ENCODE results near the gene MEP1B.

Gene MEP1B

DNA sequence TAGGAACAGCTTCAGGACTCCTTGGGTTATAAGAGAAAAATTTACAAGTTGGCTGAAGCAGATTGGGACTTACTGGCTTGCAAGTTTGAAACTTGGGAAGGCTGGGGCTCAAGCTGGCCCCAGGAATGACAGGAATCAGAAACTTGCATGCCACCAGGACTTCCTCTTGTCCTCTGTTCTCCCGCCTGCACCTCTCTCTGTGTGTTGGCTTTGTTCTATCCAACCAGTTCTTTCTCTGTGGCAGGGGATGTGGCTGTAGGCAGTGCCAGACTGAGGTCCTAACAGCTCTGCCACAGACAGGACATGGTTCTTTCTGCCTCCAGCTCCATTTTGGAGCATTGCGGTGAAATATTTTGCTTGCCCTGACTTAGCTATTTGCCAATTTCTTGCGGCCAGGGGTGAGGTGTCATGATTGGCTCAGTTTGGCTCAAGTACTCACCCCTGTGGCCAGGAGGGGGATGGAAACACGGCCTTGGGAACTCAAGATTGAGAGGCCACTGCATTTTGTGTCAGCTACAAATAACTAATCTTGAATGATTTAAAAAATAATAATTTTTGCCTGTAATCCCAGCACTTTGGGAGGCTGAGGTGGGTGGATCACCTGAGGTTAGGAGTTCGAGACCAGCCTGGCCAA lies 48.9 kb downstream of the MEP1B start:
- H3K79me2 ChIP-seq, result no peaks in the 10 kb centered on the region
- no peaks in the 10 kb centered on the region for H3K27me3 ChIP-seq (ENCODE audit: control insufficient read depth, insufficient read depth, low read length)
- H3K9ac ChIP-seq, result no peak overlapping the region
- TF ChIP-seq, protein P1, sequence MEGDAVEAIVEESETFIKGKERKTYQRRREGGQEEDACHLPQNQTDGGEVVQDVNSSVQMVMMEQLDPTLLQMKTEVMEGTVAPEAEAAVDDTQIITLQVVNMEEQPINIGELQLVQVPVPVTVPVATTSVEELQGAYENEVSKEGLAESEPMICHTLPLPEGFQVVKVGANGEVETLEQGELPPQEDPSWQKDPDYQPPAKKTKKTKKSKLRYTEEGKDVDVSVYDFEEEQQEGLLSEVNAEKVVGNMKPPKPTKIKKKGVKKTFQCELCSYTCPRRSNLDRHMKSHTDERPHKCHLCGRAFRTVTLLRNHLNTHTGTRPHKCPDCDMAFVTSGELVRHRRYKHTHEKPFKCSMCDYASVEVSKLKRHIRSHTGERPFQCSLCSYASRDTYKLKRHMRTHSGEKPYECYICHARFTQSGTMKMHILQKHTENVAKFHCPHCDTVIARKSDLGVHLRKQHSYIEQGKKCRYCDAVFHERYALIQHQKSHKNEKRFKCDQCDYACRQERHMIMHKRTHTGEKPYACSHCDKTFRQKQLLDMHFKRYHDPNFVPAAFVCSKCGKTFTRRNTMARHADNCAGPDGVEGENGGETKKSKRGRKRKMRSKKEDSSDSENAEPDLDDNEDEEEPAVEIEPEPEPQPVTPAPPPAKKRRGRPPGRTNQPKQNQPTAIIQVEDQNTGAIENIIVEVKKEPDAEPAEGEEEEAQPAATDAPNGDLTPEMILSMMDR (IDR thresholded peaks at IDR 0.05), result no peak
- no peak overlapping the region for H3K4me3 ChIP-seq (ENCODE audit: low read depth, low read length)
- H2AFZ ChIP-seq, result no peak overlapping the region
- H3K9me3 ChIP-seq (ENCODE audit: control insufficient read depth, low read length), result no peaks in the 10 kb centered on the region
- H3K4me1 ChIP-seq, result no peaks in the 10 kb centered on the region
- H3K4me2 ChIP-seq (ENCODE audit: low read length), result no peak overlapping the region
- H3K27ac ChIP-seq, result no peak overlapping the region
- H3K36me3 ChIP-seq (ENCODE audit: control insufficient read depth, insufficient read depth, low read length), result no peaks in the 10 kb centered on the region

DNA sequence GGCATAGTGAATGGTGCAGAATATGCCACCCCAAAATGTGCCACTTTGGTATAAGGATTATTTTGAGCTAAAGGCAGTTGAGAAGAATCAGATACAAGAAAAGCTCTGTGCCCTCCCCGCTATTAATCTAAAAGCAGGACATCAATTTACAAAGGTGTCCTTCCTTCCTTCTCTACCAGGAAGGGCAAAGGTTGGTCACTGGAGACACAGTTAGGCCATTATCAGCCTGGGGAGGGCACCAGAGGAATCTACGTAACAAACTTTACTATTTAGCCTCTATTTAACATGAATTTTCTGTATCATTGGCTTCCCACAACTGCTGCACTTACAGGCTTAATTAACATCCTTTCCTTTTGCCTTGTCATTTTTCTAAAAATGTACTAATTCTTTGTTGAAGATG lies 52.6 kb downstream of the MEP1B start:
- Histone ChIP-seq H3K4me1 (no peaks in the 10 kb centered on the region), H3K9ac (no peak overlapping the region), H3K9me3 (ENCODE audit: control insufficient read depth, low read length) (no peaks in the 10 kb centered on the region), H3K4me3 (ENCODE audit: low read depth, low read length) (no peak overlapping the region), H2AFZ (no peak overlapping the region), H3K27ac (no peak overlapping the region), H3K4me2 (ENCODE audit: low read length) (no peak overlapping the region), H3K27me3 (ENCODE audit: control insufficient read depth, insufficient read depth, low read length) (no peaks in the 10 kb centered on the region), H3K36me3 (ENCODE audit: control insufficient read depth, insufficient read depth, low read length) (no peaks in the 10 kb centered on the region), H3K79me2 (no peaks in the 10 kb centered on the region)
- TF ChIP-seq, protein P1 (IDR thresholded peaks at IDR 0.05), result no peak

DNA sequence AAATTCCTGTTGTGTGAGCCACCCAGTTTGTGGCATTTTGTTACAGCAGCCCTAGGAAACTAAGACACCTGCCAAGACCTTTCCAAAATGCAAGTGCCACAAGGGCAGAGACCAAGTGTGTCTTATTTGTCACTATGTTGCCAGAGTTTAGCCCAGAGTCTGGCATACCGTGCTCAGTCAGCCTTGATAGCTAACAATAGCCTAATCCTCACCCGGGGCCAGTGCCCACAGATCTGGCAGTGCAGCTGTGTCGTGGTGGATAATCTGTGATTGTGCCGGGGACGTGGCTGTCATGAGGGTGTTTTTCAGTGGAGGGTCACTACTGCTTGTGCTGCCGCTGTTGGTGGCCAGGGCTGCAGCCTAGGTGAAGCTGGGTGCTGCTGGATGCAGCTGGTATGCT lies 53.5 kb downstream of the MEP1B start:
- H3K79me2 ChIP-seq, result no peaks in the 10 kb centered on the region
- TF ChIP-seq, protein P1 (IDR thresholded peaks at IDR 0.05), result no peak
- H3K4me3 ChIP-seq (ENCODE audit: low read depth, low read length), result no peak overlapping the region

DNA sequence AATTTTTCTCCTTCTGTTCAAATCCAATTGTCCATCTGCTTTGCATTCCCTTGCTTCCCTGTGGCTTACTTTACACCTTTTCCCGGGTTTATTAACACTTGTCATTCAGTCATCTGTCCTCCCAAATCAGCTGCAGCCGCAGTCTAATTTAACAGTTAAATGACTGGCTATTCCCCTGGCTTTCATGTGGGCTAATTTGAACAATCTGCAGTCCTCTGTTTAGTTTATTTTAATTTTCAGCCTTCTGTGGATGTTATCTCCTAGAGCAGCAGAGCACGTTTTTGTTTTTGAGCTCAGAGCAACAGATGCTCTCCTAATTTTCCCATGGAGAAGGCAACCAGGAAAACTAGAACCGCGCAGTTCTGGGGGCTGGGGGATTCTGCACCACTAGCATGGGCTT lies 55.0 kb downstream of the MEP1B start:
- Histone ChIP-seq H3K4me3 (ENCODE audit: low read depth, low read length) (no peak overlapping the region), H3K4me1 (no peaks in the 10 kb centered on the region)
- TF ChIP-seq, protein P1 (IDR thresholded peaks at IDR 0.05), result no peak

More for the DNA sequence above, 53.5 kb downstream of the MEP1B start:
- Histone ChIP-seq H3K27me3 (ENCODE audit: control insufficient read depth, insufficient read depth, low read length) (no peaks in the 10 kb centered on the region), H2AFZ (no peak overlapping the region), H3K27ac (no peak overlapping the region), H3K4me1 (no peaks in the 10 kb centered on the region), H3K36me3 (ENCODE audit: control insufficient read depth, insufficient read depth, low read length) (no peaks in the 10 kb centered on the region), H3K9me3 (ENCODE audit: control insufficient read depth, low read length) (no peaks in the 10 kb centered on the region), H3K9ac (no peak overlapping the region), H3K4me2 (ENCODE audit: low read length) (no peak overlapping the region)

More for the DNA sequence above, 55.0 kb downstream of the MEP1B start:
- H2AFZ ChIP-seq, result no peak overlapping the region
- H3K36me3 ChIP-seq (ENCODE audit: control insufficient read depth, insufficient read depth, low read length), result no peaks in the 10 kb centered on the region
- no peak overlapping the region for H3K27ac ChIP-seq
- no peaks in the 10 kb centered on the region for H3K79me2 ChIP-seq
- H3K9me3 ChIP-seq (ENCODE audit: control insufficient read depth, low read length), result no peaks in the 10 kb centered on the region
- H3K4me2 ChIP-seq (ENCODE audit: low read length), result peak overlapping the region; percentile 31
- no peak overlapping the region for H3K9ac ChIP-seq
- H3K27me3 ChIP-seq (ENCODE audit: control insufficient read depth, insufficient read depth, low read length), result no peaks in the 10 kb centered on the region
